Left lung (tissue), 14 donors: ENCODE results near the gene CACNA1D. TPM values are rescaled to one million over a fixed set of nuclear protein-coding genes. Genes with fewer than 3 reads are reported as not detected.
A peak's percentile ranks its signal among the peaks of the same experiment; 100 is the strongest.
"Not testable (repeated sequence)": the region's sequence is repeated elsewhere in the genome, so short reads cannot be mapped to it uniquely, and the experiment has no call there.

Experiments
- ATAC-seq: fragments of 200-7000 bp; cut with Tn5 transposase; one replicate; pipeline ENCODE4 v1.9.1; 2020; ENCODE audit warnings: moderate library complexity
- DNase-seq, 4 donors: peaks; one replicate each; pipeline ENCODE4 v3.0.0-alpha.2; 2013 to 2020
- H3K27ac ChIP-seq, 2 donors: fragments of 200-600 bp; sonication (generic) in 1 of 2; one replicate each; pipeline versions ENCODE4 v1.5.0 to v1.8.0; 2020 to 2021
- H3K27me3 ChIP-seq, 2 donors: fragments of 200-600 bp; sonication (generic) in 1 of 2; one replicate each; pipeline versions ENCODE4 v1.5.0 to v1.8.0; 2020 to 2021
- H3K36me3 ChIP-seq, 2 donors: fragments of 200-600 bp; sonication (generic) in 1 of 2; one replicate each; pipeline versions ENCODE4 v1.5.0 to v1.8.0; 2020 to 2021
- H3K4me1 ChIP-seq, 2 donors: fragments of 200-600 bp; one replicate each; pipeline ENCODE4 v1.8.0; 2021
- H3K4me3 ChIP-seq, 2 donors: fragments of 200-600 bp; sonication (generic) in 1 of 2; one replicate each; pipeline versions ENCODE4 v1.5.0 to v1.8.0; 2020 to 2021; ENCODE audit warnings: mild to moderate bottlenecking in 1 of 2
- H3K9me3 ChIP-seq, 2 donors: fragments of 200-600 bp; sonication (generic) in 1 of 2; one replicate each; pipeline versions ENCODE4 v1.5.0 to v1.8.0; 2020 to 2021
- intact Hi-C, 2 donors: fragments of 100-400 bp; cut with DNase I; formaldehyde crosslinking; loops; one replicate each; pipeline versions ENCODE4 v1.11.2 to v1.14.2; 2022
- long read RNA-seq, 12 donors: library from polyadenylated mRNA in 2 of 12; unstranded in 2 of 12; transcript quantifications; one replicate each; pipeline ENCODE4 v2.0.0 and lab custom pipeline, GENCODE V29; 2019 to 2026
- polyA plus RNA-seq, 6 donors: library from polyadenylated mRNA; unstranded; fragments of 120-200 nt; gene quantifications; one replicate each; pipeline ENCODE4 v1.2.1, GENCODE V29; 2013; ENCODE audit not compliant: insufficient read length in 6 of 6
- total RNA-seq, 2 donors: library from RNA; stranded (reverse); fragmentation: NEBNext Ultra II Directional; extraction: Animal tissue kit (Norgen Biotek cat#: 25700); gene quantifications; one replicate each; pipeline ENCODE4 v1.2.1, GENCODE V29; 2021
- TF ChIP-seq, protein P1 (sequence below), 2 donors: fragments of 200-600 bp; sonication (generic) in 1 of 2; IDR thresholded peaks; one replicate each; pipeline versions ENCODE4 v1.5.0 to v1.8.0; 2021; ENCODE audit warnings: antibody characterized with exemption in 2 of 2
- donor health status: DM: no; HTN: yes; CAD: no.
- donor health status: DM: no; HTN: no; CAD: no.

Gene CACNA1D
- total RNA-seq (10 to 100 TPM; 32.6 to 58.2 TPM), polyA plus RNA-seq (10 to 100 TPM; 53.3 to 78.2 (median 56.2) TPM)
- long read RNA-seq, donor 1, partial matches to known transcripts: 43 of 45 reads
- long read RNA-seq, donor 1, other reads (novel, unspliced or antisense): 0 of 45 reads
- long read RNA-seq, donor 2, partial matches to known transcripts: 10 of 10 reads
- long read RNA-seq, donor 2, other reads (novel, unspliced or antisense): 0 of 10 reads
- long read RNA-seq, donor 3, partial matches to known transcripts: 0 of 1 reads
- long read RNA-seq, donor 3, other reads (novel, unspliced or antisense): 0 of 1 reads
- long read RNA-seq, donor 4, partial matches to known transcripts: 1 of 2 reads
- long read RNA-seq, donor 4, other reads (novel, unspliced or antisense): 1 of 2 reads
- long read RNA-seq, donor 5, partial matches to known transcripts: 38 of 39 reads
- long read RNA-seq, donor 5, other reads (novel, unspliced or antisense): 0 of 39 reads
- long read RNA-seq, donor 6, partial matches to known transcripts: 0 of 2 reads
- long read RNA-seq, donor 6, other reads (novel, unspliced or antisense): 0 of 2 reads
- long read RNA-seq, donor 7, partial matches to known transcripts: 0 of 1 reads
- long read RNA-seq, donor 7, other reads (novel, unspliced or antisense): 0 of 1 reads
- long read RNA-seq, donor 8, partial matches to known transcripts: 0 of 2 reads
- long read RNA-seq, donor 8, other reads (novel, unspliced or antisense): 0 of 2 reads
- long read RNA-seq, donor 9: 0 reads
- long read RNA-seq, donor 10: 0 reads
- long read RNA-seq, donor 11: 0 reads
- long read RNA-seq, donor 12, partial matches to known transcripts: 22 of 24 reads
- long read RNA-seq, donor 12, other reads (novel, unspliced or antisense): 0 of 24 reads

GRCh38 chr3:53493963-53494791 is at the start of gene CACNA1D:
TSS of gene CACNA1D (plus strand) at chr3:53494611. CDS start at chr3:53495167, 556 bp downstream.
- peaks cover 5 to 90% of the 10 kb centered on the region in 2 donors for H3K27me3 ChIP-seq
- peak in 2 of 4 donors; percentile 58 to 87 for DNase-seq
- H3K4me3 ChIP-seq: peak within 1 kb of the TSS; percentile 44 to 46
- H3K36me3 ChIP-seq: no peaks in the 10 kb centered on the region
- H3K4me1 ChIP-seq: peaks cover 3 to 17% of the 10 kb centered on the region in 2 donors
- peak within 1 kb of the TSS; percentile 25 to 65 for H3K27ac ChIP-seq
- TF ChIP-seq, protein P1, sequence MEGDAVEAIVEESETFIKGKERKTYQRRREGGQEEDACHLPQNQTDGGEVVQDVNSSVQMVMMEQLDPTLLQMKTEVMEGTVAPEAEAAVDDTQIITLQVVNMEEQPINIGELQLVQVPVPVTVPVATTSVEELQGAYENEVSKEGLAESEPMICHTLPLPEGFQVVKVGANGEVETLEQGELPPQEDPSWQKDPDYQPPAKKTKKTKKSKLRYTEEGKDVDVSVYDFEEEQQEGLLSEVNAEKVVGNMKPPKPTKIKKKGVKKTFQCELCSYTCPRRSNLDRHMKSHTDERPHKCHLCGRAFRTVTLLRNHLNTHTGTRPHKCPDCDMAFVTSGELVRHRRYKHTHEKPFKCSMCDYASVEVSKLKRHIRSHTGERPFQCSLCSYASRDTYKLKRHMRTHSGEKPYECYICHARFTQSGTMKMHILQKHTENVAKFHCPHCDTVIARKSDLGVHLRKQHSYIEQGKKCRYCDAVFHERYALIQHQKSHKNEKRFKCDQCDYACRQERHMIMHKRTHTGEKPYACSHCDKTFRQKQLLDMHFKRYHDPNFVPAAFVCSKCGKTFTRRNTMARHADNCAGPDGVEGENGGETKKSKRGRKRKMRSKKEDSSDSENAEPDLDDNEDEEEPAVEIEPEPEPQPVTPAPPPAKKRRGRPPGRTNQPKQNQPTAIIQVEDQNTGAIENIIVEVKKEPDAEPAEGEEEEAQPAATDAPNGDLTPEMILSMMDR (IDR thresholded peaks at IDR 0.05): no peak
- no peaks in the 10 kb centered on the region for H3K9me3 ChIP-seq
- peak; percentile 84 for ATAC-seq
- intact Hi-C loops: no loop called here

- Histone ChIP-seq H3K27ac (no peak overlapping the region), H3K27me3 (no peaks in the 10 kb centered on the region), H3K4me1 (no peaks in the 10 kb centered on the region), H3K9me3 (no peaks in the 10 kb centered on the region), H3K36me3 (no peaks in the 10 kb centered on the region), H3K4me3 (no peak overlapping the region)
- TF ChIP-seq, protein P1 (IDR thresholded peaks at IDR 0.05): no peak
- DNase-seq (no peak), ATAC-seq (no peak)
- intact Hi-C loops: no loop called here
Observed at GRCh38 chr3:53457068-53457467, 37.3 kb upstream of the CACNA1D start.

DNA sequence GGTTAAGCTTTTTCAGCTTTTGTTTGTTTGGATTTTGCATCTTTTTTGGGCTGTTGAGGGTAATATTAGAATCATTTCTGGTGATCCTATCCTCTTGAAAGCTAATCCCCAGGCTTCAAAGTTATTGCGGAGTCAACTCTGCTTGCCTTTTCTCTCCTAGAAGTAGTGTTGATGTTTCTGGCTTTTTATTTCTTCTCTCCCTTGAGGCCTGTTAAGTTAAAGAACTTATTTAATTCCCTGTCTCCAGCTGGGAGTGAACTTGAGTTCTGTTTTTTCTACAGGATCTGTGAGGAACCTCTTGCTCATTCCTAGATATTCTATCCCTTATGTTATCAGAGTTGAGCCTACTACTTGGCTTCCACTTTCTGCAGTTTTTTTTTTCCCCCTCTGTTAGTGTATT is 34.1 kb upstream of the CACNA1D start:
- Histone ChIP-seq H3K9me3 (no peaks in the 10 kb centered on the region), H3K27ac (no peak overlapping the region), H3K4me1 (no peaks in the 10 kb centered on the region), H3K4me3 (no peak overlapping the region), H3K36me3 (no peaks in the 10 kb centered on the region), H3K27me3 (no peaks in the 10 kb centered on the region)
- ATAC-seq: no peak
- intact Hi-C loops: no loop called here
- TF ChIP-seq, protein P1 (IDR thresholded peaks at IDR 0.05): no peak
- DNase-seq: no peak

DNA sequence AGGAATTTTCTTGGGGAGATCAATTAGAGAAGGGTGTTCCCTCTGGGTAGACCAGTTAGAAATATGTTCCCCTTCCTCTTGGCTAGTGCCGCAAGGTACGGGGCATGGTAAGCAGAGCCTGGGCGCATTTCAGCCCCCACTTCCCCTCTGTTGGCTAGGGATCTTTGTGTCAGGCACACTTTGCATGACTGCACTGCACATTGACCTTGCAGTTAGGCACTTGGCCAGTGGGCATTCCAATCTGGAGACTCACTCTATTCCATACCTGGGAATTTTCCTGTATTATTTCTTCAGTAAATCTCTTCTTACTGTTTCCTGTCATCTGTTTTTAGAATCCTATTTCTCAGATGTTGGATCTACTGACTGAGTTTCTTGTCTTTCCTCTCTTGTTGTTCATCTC is 30.0 kb upstream of the CACNA1D start:
- H3K9me3 ChIP-seq: no peaks in the 10 kb centered on the region
- no peak for ATAC-seq

GRCh38 chr3:53469758-53470157 is 24.7 kb upstream of the CACNA1D start:
- H3K27me3 ChIP-seq, H3K36me3 ChIP-seq, H3K4me3 ChIP-seq, intact Hi-C loops, H3K9me3 ChIP-seq, ATAC-seq, H3K4me1 ChIP-seq, DNase-seq, H3K27ac ChIP-seq: not testable (repeated sequence)

More for the DNA sequence above, 30.0 kb upstream of the CACNA1D start:
- H3K4me3 ChIP-seq: no peak overlapping the region
- TF ChIP-seq, protein P1 (IDR thresholded peaks at IDR 0.05): no peak
- H3K4me1 ChIP-seq: no peaks in the 10 kb centered on the region
- no peak for DNase-seq
- H3K36me3 ChIP-seq: no peaks in the 10 kb centered on the region
- no peaks in the 10 kb centered on the region for H3K27me3 ChIP-seq
- no peak overlapping the region for H3K27ac ChIP-seq
- intact Hi-C loops: no loop called here
